Gastroesophageal sphincter (tissue), 3 donors: Measurements from ENCODE around the gene KLHL22.

Source experiments
- POLR2A ChIP-seq, 2 donors: fragments of 450-650 bp; IDR thresholded peaks; one replicate each; pipeline ENCODE4 v1.6.1; 2017; ENCODE audit warnings: antibody characterized with exemption in 2 of 2, mild to moderate bottlenecking in 2 of 2, moderate library complexity in 1 of 2
- POLR2AphosphoS5 ChIP-seq: sonication (generic); formaldehyde crosslinking; IDR thresholded peaks from one replicate; pipeline ENCODE4 v1.6.1; 2017; ENCODE audit warnings: antibody characterized with exemption
- TF ChIP-seq, protein P1 (sequence below), 4 experiments: fragments of 200-600 bp in 2 of 4; fragments of 450-650 bp in 2 of 4; sonication (generic) in 1 of 4; IDR thresholded peaks; one replicate each; pipeline ENCODE4 v1.5.1; 2017 to 2019; ENCODE audit warnings: antibody characterized with exemption in 4 of 4, mild to moderate bottlenecking in 2 of 4, moderate library complexity in 2 of 4

DNA sequence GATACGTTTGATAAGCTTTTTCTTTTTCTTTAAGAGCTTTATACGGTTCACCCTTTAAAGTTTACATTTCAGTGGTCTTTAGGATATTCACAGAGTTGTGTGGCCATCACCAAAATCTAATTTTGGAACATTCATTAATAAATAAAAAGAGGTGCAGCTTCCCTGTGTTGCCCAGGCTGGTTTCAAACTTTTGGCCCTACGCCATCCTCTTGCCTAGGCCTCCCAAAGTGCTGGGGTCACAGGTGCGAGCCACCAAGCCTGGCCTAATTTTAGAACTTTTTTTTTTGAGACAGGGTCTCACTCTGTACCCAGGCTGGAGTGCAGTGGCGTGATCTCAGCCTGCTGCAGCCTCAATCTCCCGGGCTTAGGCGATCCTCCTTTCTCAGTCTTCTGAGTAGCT is 42.4 kb upstream of the KLHL22 start:
- no peak for TF ChIP-seq POLR2AphosphoS5
- TF ChIP-seq, protein P1, sequence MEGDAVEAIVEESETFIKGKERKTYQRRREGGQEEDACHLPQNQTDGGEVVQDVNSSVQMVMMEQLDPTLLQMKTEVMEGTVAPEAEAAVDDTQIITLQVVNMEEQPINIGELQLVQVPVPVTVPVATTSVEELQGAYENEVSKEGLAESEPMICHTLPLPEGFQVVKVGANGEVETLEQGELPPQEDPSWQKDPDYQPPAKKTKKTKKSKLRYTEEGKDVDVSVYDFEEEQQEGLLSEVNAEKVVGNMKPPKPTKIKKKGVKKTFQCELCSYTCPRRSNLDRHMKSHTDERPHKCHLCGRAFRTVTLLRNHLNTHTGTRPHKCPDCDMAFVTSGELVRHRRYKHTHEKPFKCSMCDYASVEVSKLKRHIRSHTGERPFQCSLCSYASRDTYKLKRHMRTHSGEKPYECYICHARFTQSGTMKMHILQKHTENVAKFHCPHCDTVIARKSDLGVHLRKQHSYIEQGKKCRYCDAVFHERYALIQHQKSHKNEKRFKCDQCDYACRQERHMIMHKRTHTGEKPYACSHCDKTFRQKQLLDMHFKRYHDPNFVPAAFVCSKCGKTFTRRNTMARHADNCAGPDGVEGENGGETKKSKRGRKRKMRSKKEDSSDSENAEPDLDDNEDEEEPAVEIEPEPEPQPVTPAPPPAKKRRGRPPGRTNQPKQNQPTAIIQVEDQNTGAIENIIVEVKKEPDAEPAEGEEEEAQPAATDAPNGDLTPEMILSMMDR (IDR thresholded peaks at IDR 0.05), result no peak
- TF ChIP-seq POLR2A (IDR thresholded peaks at IDR 0.05), result no peak
